HepG2 (cell line): ENCODE data around the gene NFS1. TPM values are rescaled to one million over a fixed set of nuclear protein-coding genes. Genes with fewer than 3 reads are reported as not detected.

ENCODE experiments used
- ARNT ChIP-seq: fragments of 450-650 bp; IDR thresholded peaks from 2 replicates; pipeline ENCODE4 v1.6.1; 2017
- BHLHE40 ChIP-seq: IDR thresholded peaks from 2 replicates; pipeline ENCODE4 v1.6.1; 2011; ENCODE audit warnings: low read length, improper control_type of control experiment
- CBX2 ChIP-seq, 2 experiments: fragments of 200-600 bp in 1 of 2; sonication (generic); formaldehyde crosslinking in 1 of 2; IDR thresholded peaks; 2 replicates each; pipeline versions ENCODE4 v1.7.0 to v1.8.1; 2018 to 2022; ENCODE audit warnings: low read depth in 2 of 2, low read length in 1 of 2, mild to moderate bottlenecking in 1 of 2, missing genetic modification reagents in 1 of 2
- CTCF ChIP-seq: sonication (generic); formaldehyde crosslinking; IDR thresholded peaks from 2 replicates; pipeline ENCODE4 v1.5.0; 2020; ENCODE audit warnings: mild to moderate bottlenecking, missing genetic modification reagents, moderate library complexity
- ETS1 ChIP-seq: sonication (generic); formaldehyde crosslinking; IDR thresholded peaks from 2 replicates; pipeline ENCODE4 v1.4.0; 2020; ENCODE audit warnings: missing genetic modification reagents
- GMEB2 ChIP-seq: IDR thresholded peaks from 2 replicates; pipeline ENCODE4 v1.6.1; 2016; ENCODE audit warnings: missing biosample characterization, missing genetic modification reagents, low read depth
- KDM4B ChIP-seq: sonication (generic); formaldehyde crosslinking; IDR thresholded peaks from 2 replicates; pipeline ENCODE4 v1.4.0; 2020; ENCODE audit warnings: missing genetic modification reagents
- NFE2 ChIP-seq: sonication (generic); formaldehyde crosslinking; IDR thresholded peaks from 2 replicates; pipeline ENCODE4 v1.4.0; 2020; ENCODE audit warnings: missing genetic modification reagents
- PITX1 ChIP-seq: sonication (generic); formaldehyde crosslinking; IDR thresholded peaks from 2 replicates; pipeline ENCODE4 v1.5.1; 2020; ENCODE audit warnings: mild to moderate bottlenecking, missing genetic modification reagents
- RARA ChIP-seq: IDR thresholded peaks from 2 replicates; pipeline ENCODE4 v1.6.1; 2016; ENCODE audit warnings: missing genetic modification reagents, missing compliant biosample characterization
- RBM22 ChIP-seq: fragments of 200-400 bp; formaldehyde crosslinking; optimal IDR thresholded peaks from 2 replicates; pipeline ENCODE3; 2017; ENCODE audit warnings: mild to moderate bottlenecking, low read length, moderate library complexity
- SATB2 ChIP-seq: sonication (generic); formaldehyde crosslinking; IDR thresholded peaks from 2 replicates; pipeline ENCODE4 v1.5.0; 2020; ENCODE audit warnings: missing genetic modification reagents
- YEATS4 ChIP-seq: sonication (generic); formaldehyde crosslinking; IDR thresholded peaks from 2 replicates; pipeline ENCODE4 v1.4.0; 2020; ENCODE audit warnings: missing genetic modification reagents, borderline replicate concordance
- ZFX ChIP-seq: sonication (generic); formaldehyde crosslinking; IDR thresholded peaks from 2 replicates; pipeline ENCODE4 v1.4.0; 2020; ENCODE audit warnings: mild to moderate bottlenecking, low read depth, missing genetic modification reagents, moderate library complexity
- ZMYM4 ChIP-seq: sonication (generic); formaldehyde crosslinking; IDR thresholded peaks from 2 replicates; pipeline ENCODE4 v1.8.1; 2023; ENCODE audit warnings: mild to moderate bottlenecking, missing genetic modification reagents
- ZNF333 ChIP-seq: sonication (generic); formaldehyde crosslinking; IDR thresholded peaks from 2 replicates; pipeline ENCODE4 v1.4.0; 2020; ENCODE audit warnings: mild to moderate bottlenecking, missing genetic modification reagents, borderline replicate concordance
- ZNF570 ChIP-seq: sonication (generic); formaldehyde crosslinking; IDR thresholded peaks from 2 replicates; pipeline ENCODE4 v1.4.0; 2020; ENCODE audit warnings: mild to moderate bottlenecking, missing genetic modification reagents, borderline replicate concordance
- ZNF740 ChIP-seq: sonication (generic); formaldehyde crosslinking; IDR thresholded peaks from 2 replicates; pipeline ENCODE4 v1.4.0; 2020; ENCODE audit warnings: missing genetic modification reagents
- ZNF790 ChIP-seq: sonication (generic); formaldehyde crosslinking; IDR thresholded peaks from 2 replicates; pipeline ENCODE4 v1.8.0; 2022; ENCODE audit warnings: missing genetic modification reagents, mild to moderate bottlenecking, borderline replicate concordance
- polyA plus RNA-seq, 8 experiments: library from polyadenylated mRNA; depleted of rRNA in 3 of 8; stranded (reverse) in 7 of 8; unstranded in 1 of 8; fragments of >200 nt; fragmentation: Illumina TruSeq in 4 of 8; extraction: Trizol in 4 of 8; gene quantifications; 2 replicates each; pipeline versions ENCODE4 v1.2.1 to v1.2.3, GENCODE V29; 2011 to 2016; ENCODE audit warnings: low read depth in 4 of 8, missing spikeins in 1 of 8, mixed read lengths in 1 of 8; ENCODE audit not compliant: insufficient read depth in 1 of 8
- total RNA-seq, 5 experiments: library from RNA; depleted of rRNA; stranded (reverse); fragments of >200 nt; fragmentation: Illumina TruSeq; extraction: Trizol; gene quantifications; 2 replicates each; pipeline ENCODE4 v1.2.3, GENCODE V29; 2016; ENCODE audit warnings: low read depth in 1 of 5
- TF ChIP-seq, protein P1 (sequence below): sonication (generic); formaldehyde crosslinking; IDR thresholded peaks from 2 replicates; pipeline ENCODE4 v1.4.0; 2020; ENCODE audit warnings: missing genetic modification reagents, borderline replicate concordance

Gene NFS1
- total and polyA plus RNA-seq, 2 of the 13 experiments (the other 11 are each of a cell fraction or from before 2014, with no cell fraction given), result 65.9 to 88.1 TPM

DNA sequence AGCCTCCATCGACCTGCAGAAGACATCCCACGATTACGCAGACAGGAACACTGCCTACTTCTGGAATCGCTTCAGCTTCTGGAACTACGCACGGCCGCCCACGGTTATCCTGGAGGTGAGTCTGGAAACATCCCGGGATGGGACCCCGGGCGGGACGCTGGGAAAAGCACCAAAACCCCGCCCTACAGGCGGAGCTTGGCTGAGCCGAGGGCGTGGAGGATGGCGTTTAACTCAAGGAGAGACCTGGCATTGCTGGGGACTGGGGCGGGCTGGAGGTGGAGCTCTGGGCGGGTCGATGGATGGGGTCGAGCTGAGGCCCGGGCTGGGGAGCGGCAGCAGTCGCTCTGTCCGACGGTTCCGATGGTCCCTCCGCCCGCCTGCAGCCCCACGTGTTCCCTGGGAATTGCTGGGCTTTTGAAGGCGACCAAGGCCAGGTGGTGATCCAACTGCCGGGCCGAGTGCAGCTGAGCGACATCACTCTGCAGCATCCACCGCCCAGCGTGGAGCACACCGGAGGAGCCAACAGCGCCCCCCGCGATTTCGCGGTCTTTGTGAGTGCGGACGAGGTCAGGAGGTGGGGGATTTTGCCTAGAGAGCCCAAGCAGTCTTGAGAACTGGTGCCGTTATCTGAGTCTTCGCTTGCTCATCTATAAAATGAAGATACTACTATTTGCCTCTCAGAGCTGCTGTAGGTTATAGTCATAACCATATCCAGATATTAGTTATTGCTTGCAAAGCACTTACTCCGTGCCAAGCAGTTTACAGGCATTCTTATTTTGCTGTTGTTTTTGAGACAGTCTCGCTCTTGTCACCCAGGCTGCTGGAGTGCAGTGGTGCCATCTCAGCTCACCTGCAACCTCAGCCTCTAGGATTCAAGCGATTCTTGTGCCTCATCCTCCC, 79.7 kb downstream of the NFS1 start (continued):
- TF ChIP-seq ZFX (peak; percentile 85), ZNF790 (peak; percentile 86), ZNF570 (no peak), ETS1 (CRISPR knock-in tag) (0 out of 2 replicates have a peak, but pooled peaks have one; percentile 73), ZNF333 (CRISPR knock-in tag) (peak; percentile 100), RBM22 (peak; percentile 93), CTCF (CRISPR knock-in tag) (peak; percentile 93), GMEB2 (CRISPR knock-in tag) (no peak), ZMYM4 (peak; percentile 93), NFE2 (no peak; the same call in 1 of the 2 replicates), CBX2 (IDR thresholded peaks at IDR 0.05; ENCODE audit: low read depth, low read length) (no peak), CBX2 (CRISPR knock-in tag; IDR thresholded peaks at IDR 0.05; ENCODE audit: low read depth) (no peak), ARNT (no peak), KDM4B (no peak), PITX1 (CRISPR knock-in tag) (peak; percentile 89), ZNF740 (CRISPR knock-in tag) (0 out of 2 replicates have a peak, but pooled peaks have one; percentile 57), BHLHE40 (peak; percentile 36; the same call in 1 of the 2 replicates), RARA (CRISPR knock-in tag) (peak; percentile 60), SATB2 (0 out of 2 replicates have a peak, but pooled peaks have one; percentile 63), YEATS4 (CRISPR knock-in tag) (peak; percentile 96)
- TF ChIP-seq, protein P1, sequence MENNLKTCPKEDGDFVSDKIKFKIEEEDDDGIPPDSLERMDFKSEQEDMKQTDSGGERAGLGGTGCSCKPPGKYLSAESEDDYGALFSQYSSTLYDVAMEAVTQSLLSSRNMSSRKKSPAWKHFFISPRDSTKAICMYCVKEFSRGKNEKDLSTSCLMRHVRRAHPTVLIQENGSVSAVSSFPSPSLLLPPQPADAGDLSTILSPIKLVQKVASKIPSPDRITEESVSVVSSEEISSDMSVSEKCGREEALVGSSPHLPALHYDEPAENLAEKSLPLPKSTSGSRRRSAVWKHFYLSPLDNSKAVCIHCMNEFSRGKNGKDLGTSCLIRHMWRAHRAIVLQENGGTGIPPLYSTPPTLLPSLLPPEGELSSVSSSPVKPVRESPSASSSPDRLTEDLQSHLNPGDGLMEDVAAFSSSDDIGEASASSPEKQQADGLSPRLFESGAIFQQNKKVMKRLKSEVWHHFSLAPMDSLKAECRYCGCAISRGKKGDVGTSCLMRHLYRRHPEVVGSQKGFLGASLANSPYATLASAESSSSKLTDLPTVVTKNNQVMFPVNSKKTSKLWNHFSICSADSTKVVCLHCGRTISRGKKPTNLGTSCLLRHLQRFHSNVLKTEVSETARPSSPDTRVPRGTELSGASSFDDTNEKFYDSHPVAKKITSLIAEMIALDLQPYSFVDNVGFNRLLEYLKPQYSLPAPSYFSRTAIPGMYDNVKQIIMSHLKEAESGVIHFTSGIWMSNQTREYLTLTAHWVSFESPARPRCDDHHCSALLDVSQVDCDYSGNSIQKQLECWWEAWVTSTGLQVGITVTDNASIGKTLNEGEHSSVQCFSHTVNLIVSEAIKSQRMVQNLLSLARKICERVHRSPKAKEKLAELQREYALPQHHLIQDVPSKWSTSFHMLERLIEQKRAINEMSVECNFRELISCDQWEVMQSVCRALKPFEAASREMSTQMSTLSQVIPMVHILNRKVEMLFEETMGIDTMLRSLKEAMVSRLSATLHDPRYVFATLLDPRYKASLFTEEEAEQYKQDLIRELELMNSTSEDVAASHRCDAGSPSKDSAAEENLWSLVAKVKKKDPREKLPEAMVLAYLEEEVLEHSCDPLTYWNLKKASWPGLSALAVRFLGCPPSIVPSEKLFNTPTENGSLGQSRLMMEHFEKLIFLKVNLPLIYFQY (CRISPR knock-in tag), result peak; percentile 97
